ENCODE results near the gene MUTYH. TPM values are rescaled to one million over a fixed set of nuclear protein-coding genes. Genes with fewer than 3 reads are reported as not detected.
A peak's percentile ranks its signal among the peaks of the same experiment; 100 is the strongest.
"Not testable (repeated sequence)": the region's sequence is repeated elsewhere in the genome, so short reads cannot be mapped to it uniquely, and the experiment has no call there.

The MUTYH gene
- polyA plus RNA-seq, 1 donor from 2014 or later: 21.1 TPM

DNA sequence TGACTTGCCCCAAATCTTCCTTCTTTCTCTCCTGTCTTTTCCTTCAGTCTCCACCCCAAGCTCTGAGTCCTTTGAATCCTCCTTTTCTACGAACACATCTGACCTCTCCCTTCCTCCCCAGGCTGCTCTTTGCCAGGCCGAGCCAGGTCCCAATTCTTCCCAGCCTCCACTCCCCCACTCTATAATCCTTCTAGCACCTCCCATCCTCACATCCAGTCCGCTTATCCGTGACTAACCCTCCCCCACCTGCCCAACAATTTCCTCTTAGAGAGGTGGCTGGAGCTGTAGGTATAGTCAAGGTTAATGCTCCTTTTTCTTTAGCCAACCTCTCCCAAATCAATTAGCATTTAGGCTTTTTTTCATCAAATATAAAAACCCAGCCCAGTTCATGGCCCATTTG, 23.1 kb downstream of the MUTYH start:
- Mint-ChIP-seq H3K36me3 (no peaks in the 10 kb centered on the region), H3K9me3 (no peaks in the 10 kb centered on the region), H3K27ac (no peak overlapping the region), H3K27me3 (no peaks in the 10 kb centered on the region), H3K4me3 (no peak overlapping the region), H3K4me1 (peaks cover 0 to 6% (median 2%) of the 10 kb centered on the region in 3 donors)

DNA sequence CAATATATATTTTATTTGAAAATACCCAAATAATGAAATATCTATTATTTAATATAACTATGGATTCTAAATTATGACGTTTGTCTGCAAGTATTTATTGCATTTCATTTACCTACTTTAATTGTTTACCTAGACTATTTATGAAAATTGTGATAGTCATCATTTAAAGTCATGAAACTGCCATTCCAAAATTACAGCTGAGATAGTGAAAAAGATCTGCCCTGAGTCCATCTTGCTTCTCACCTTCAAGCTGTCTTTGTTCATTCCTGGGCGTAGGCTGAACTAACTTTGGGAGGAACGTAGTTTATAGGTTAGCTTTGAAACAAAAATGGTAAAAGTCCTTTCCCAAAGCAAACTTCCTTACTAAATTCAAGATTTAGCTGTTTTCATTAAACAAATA, 26.0 kb downstream of the MUTYH start:
- Mint-ChIP-seq H3K4me3 (no peak overlapping the region), H3K27ac (no peak overlapping the region), H3K27me3 (no peaks in the 10 kb centered on the region), H3K36me3 (no peaks in the 10 kb centered on the region), H3K9me3 (no peaks in the 10 kb centered on the region), H3K4me1 (no peaks in the 10 kb centered on the region)

DNA sequence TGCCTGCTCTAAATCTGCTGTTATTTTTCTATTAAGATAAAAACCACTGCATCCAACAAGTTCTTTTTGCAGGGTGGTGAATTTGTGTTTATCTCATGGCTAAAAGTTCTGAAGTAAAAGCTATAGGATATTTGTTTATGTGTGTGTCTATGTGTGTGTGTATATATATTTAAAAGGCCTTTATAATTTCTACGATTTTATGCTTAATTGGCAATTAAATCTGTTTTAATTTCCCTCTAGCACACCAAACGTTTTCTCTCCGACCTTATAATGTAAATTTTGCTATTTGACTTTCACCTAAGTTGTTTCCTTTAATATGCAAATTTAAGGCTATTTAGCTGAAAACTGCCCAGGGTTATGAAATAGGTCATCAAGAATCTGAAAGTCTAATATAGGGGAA, 33.3 kb downstream of the MUTYH start:
- H3K27ac Mint-ChIP-seq: peak overlapping the region in 2 of 3 donors; percentile 59 to 95
- peaks cover 21 to 32% (median 22%) of the 10 kb centered on the region in 3 donors for H3K4me1 Mint-ChIP-seq
- H3K27me3 Mint-ChIP-seq: no peaks in the 10 kb centered on the region
- no peaks in the 10 kb centered on the region for H3K9me3 Mint-ChIP-seq
- H3K4me3 Mint-ChIP-seq: peak overlapping the region in 3 of 4 donors; percentile 31 to 97 (median 77)
- H3K36me3 Mint-ChIP-seq: peaks cover 2% of the 10 kb centered on the region

DNA sequence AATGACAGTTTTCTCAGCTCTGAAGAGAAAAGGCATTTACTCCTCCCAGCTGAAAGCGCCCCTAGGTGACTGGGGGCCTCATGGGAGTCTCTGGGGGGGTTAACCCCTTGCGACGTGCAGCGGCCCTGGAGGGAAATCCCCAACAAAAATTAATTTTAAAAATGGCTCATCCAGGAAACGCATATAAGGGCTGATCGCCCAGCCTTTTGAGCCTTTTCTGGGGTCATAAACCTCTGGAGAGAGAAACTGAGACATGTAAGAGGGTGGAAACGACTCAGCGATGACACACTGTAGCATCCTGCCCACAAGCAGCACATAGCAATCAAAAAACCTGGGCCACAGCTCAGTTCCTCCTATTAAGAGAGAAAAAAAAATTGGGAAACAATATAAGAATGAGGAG, 33.9 kb downstream of the MUTYH start:
- Mint-ChIP-seq H3K9me3 (no peaks in the 10 kb centered on the region), H3K27me3 (no peaks in the 10 kb centered on the region), H3K27ac (peak overlapping the region; percentile 19 to 99 (median 95)), H3K4me1 (peaks cover 22 to 32% (median 25%) of the 10 kb centered on the region in 3 donors), H3K4me3 (peak overlapping the region; percentile 36 to 97 (median 72)), H3K36me3 (peaks cover 2% of the 10 kb centered on the region)

DNA sequence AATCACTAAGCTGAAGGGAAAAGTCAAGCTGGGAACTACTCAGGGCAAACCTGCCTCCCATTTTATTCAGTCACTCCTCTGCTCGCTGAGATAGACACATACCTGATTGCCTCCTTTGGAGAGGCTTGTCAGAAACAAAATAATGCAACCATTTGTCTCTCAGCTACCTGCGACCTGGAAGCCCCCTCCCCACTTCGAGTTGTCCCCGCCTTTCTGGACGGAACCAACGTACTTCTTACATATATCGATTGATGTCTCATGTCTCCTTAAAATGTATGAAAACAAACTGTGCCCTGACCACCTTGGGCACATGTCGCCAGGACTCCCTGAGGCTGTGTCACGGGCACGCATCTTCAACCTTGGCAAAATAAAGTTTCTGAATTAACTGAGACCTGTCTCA, 35.0 kb downstream of the MUTYH start:
- Mint-ChIP-seq H3K27me3 (no peaks in the 10 kb centered on the region), H3K4me1 (peaks cover 22 to 34% (median 25%) of the 10 kb centered on the region in 3 donors), H3K4me3 (peak overlapping the region; percentile 37 to 98 (median 94)), H3K9me3 (no peaks in the 10 kb centered on the region), H3K27ac (peak overlapping the region; percentile 95 to 99 (median 99)), H3K36me3 (peaks cover 2% of the 10 kb centered on the region)

DNA sequence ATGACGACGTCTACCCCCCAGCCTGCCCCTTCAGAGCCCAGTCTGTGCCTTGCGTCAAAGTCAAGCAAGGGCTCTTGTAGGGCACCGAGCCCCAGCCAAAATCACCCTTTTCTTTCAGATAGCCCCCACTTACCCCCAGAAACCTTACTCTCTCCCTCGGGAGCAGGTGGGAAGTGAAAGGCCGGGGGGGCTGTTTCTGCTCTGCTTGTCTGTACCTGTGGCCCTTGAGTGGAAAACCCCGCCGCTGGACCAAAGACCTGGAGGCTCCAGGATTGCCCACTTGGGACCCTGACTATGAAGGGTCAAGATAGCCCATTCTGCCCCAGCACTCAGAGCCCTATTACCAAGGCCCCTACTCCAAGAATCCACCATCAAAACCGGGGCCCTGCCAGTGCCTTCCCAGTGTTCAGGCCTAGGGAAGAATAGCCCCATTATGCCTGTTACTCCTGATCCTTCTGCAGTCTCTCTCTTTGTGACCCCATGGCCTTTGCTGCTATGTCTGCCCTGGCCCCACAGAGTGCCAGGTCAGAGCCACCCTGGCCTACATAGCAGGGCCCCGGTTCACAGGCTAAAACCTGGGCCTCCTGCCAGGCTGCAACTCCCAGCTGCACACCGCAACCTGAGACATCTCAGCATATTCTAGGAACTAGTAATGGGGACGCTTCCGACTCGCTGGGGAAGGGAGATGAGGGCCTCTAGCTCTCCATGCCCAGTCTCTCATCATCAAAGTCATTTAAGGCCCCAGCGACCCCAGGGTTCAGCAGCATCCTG, 35.7 kb downstream of the MUTYH start:
- H3K36me3 Mint-ChIP-seq: peaks cover 2% of the 10 kb centered on the region
- H3K9me3 Mint-ChIP-seq: no peaks in the 10 kb centered on the region
- no peaks in the 10 kb centered on the region for H3K27me3 Mint-ChIP-seq
- H3K4me3 Mint-ChIP-seq: peak overlapping the region; percentile 92 to 98 (median 96)
- H3K27ac Mint-ChIP-seq: peak overlapping the region; percentile 95 to 99 (median 99)
- H3K4me1 Mint-ChIP-seq: peaks cover 22 to 34% (median 25%) of the 10 kb centered on the region in 3 donors

DNA sequence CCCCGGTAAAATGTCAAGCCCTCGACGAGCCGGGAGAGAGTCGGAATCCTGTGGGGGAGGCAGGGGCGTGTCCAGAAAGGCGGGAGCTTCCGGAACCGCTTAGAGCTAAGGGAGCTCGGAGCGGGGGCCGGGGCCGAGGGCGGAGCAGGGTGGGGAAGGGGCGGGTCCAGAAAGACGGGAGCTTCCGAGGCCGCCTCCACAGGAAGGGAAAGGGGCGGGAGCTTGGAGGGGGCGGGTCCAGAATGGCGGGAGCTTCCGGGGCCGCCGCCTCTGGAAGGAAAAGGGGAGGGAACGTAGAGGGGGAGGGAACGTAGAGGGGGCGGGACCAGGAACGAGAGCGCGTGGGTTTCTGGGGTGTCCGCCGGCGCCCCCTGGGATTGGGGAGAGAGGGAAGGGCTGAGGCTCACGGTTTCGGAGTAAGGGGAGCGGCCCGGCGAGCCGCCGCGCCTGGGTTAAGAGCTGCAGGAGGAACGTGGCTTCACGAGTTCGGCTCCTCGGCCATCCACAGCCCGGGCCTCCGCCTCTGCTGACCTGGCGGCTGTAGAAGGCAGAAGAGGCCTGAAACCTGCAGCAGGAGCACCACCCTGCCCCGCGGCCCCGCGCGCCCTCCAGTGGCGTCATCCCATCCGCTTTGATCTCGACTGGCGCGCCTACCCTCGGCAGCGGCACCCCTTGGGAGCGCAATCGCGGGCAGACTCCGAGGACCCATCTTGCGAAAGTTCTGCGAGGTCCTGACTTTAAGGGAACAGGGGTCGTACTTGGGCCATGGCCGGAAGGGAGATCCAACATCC, 36.5 kb downstream of the MUTYH start:
- Mint-ChIP-seq H3K27ac (peak overlapping the region; percentile 95 to 99 (median 99)), H3K9me3 (no peaks in the 10 kb centered on the region), H3K27me3 (no peaks in the 10 kb centered on the region), H3K4me3 (peak overlapping the region; percentile 92 to 98 (median 96)), H3K36me3 (peaks cover 2% of the 10 kb centered on the region), H3K4me1 (peaks cover 22 to 34% (median 25%) of the 10 kb centered on the region in 3 donors)

DNA sequence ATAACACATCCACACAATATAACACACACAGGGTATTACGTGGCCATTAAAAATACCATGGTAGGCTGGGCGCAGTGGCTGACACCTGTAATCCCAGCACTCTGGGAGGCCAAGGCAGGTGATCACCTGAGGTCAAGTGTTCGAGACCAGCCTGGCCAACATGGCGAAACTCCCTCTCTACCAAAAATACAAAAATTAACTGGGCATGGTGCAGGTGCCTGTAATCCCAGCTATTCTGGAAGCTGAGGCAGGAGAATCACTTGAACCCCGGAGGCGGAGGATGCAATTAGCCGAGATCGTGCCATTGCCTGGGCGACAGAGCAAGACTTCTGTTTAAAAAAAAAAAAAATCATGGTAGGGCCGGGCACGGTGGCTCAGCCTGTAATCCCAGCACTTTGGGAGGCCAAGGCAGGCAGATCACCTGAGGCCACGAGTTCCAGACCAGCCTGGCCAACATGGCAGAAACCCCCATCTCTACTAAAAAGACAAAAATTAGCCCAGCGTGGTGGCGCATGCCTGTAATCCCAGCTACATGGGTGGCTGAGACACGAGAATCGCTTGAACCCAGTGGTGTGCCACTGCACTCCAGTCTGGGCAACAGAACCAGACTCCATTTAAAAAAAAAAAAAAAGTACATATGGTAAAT, 37.6 kb downstream of the MUTYH start:
- no peaks in the 10 kb centered on the region for H3K9me3 Mint-ChIP-seq
- H3K27ac Mint-ChIP-seq: peak overlapping the region in 2 of 3 donors; percentile 85 to 95
- no peaks in the 10 kb centered on the region for H3K27me3 Mint-ChIP-seq
- peaks cover 3% of the 10 kb centered on the region for H3K36me3 Mint-ChIP-seq
- peaks cover 22 to 34% (median 25%) of the 10 kb centered on the region in 3 donors for H3K4me1 Mint-ChIP-seq
- peak overlapping the region; percentile 36 to 97 (median 94) for H3K4me3 Mint-ChIP-seq

DNA sequence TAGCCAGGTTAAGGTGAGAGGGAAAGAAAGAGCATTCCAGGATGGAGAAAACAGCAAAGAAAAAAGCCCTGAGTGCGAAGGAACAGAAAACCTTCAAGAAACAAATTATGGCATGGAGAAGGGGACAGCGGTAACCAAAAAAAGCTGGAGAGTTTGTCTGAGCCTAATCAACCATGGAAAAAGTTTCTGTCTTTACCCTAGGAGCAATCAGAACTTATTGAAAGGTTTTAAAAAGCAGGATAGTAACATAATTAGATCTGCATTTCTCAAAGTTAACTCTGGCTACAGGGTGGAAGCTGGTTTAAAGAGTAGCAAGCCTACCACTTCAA, 39.6 kb downstream of the MUTYH start:
- Mint-ChIP-seq H3K9me3 (no peaks in the 10 kb centered on the region), H3K27me3 (no peaks in the 10 kb centered on the region), H3K27ac (peak overlapping the region in 2 of 3 donors; percentile 50 to 76), H3K36me3 (peaks cover 2% of the 10 kb centered on the region), H3K4me3 (peak overlapping the region in 1 of 4 donors; percentile 60), H3K4me1 (peaks cover 10 to 19% (median 13%) of the 10 kb centered on the region in 3 donors)

DNA sequence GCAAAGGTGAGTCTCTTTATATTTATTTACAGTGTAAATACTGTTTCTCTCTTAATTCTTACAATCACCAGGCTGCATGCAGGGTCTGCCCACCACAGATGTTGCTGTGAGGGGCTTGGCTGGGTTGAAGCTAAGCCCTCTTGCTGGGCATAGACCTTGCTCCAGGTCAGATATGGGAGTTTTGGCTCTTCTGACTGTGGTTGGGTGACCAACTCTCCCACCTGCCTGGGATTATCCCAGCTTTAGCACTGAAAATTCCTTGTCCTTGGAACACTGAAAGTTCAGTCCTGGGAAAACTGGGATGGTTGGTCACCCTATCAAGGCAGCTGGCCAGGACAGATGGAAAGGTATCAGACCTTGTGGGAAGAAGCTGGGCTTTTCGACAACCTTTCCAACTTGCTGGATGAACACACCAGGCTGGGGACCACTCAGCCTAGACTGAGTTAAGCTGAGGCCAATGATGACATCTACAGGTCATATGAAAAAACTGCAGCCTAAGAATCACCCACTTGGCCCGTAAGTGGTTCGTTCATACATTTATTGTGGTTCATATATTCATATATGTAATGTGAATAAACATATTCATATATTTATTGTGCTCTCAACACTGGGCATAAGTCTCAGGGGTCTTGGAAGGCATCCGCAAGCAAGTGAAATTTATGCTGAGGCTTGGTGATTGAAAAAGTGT, 40.1 kb downstream of the MUTYH start:
- peak overlapping the region in 1 of 4 donors; percentile 60 for H3K4me3 Mint-ChIP-seq
- H3K27ac Mint-ChIP-seq: peak overlapping the region in 2 of 3 donors; percentile 50 to 76

DNA sequence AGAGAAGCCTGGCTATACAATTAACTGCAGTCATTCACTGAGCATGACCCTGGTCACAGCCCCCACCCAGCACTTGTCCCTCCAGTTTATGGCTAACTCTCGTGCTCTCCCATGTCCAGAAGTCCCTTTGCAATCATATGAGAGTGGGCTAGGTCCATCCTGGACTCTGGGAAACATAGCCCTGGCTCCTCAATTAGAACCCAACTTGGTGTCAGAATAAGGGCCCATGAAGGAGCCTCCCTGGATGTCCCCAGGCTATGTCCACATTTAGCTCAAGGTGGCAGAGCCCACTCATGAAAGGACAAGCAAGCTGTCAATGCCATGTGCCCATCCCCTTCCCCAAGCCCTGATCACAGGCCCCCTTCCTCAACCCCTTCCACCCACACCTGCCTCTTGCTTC, 40.9 kb downstream of the MUTYH start:
- Mint-ChIP-seq H3K27ac (no peak overlapping the region), H3K4me3 (no peak overlapping the region), H3K36me3 (peaks cover 2% of the 10 kb centered on the region), H3K27me3 (no peaks in the 10 kb centered on the region), H3K4me1 (peaks cover 0 to 9% (median 9%) of the 10 kb centered on the region in 3 donors), H3K9me3 (no peaks in the 10 kb centered on the region)

More for the DNA sequence above, 40.1 kb downstream of the MUTYH start:
- Mint-ChIP-seq H3K4me1 (peaks cover 6 to 14% (median 13%) of the 10 kb centered on the region in 3 donors), H3K9me3 (no peaks in the 10 kb centered on the region), H3K27me3 (no peaks in the 10 kb centered on the region), H3K36me3 (peaks cover 2% of the 10 kb centered on the region)

DNA sequence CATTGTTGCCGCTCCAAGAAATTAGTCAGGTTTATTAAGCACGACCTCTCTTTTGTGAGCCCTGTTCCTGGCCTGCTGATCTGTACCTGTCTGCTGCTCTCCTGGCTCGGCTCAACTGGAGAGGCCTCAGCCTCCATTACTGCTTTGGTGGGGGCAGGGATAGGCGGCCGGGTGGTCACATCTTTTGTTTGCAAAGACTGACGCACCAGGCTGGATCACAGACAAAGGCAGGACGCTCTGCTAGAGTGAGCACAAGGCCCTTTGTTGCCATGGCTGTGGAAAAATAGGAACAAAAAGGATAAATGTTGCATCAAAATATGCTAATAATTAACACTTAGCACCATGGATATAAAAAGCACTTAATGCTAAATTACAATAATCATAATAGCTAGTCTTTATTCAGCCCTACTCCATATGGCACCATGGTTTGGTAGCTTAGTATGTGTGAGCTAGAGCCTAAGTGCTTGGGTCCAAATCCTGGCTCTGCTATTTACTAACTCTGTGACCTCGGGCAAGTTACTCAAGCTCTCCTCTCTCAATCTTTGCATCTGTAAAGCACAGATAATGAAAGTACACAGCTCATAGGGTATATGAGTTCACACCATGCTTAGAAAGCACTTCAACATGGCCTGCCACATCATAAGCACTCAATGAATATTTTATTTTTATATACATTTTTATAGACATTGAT, 42.4 kb downstream of the MUTYH start:
- Mint-ChIP-seq H3K4me3 (no peak overlapping the region), H3K36me3 (peaks cover 2% of the 10 kb centered on the region), H3K4me1 (peaks cover 0 to 9% (median 7%) of the 10 kb centered on the region in 3 donors), H3K27me3 (no peaks in the 10 kb centered on the region), H3K27ac (no peak overlapping the region), H3K9me3 (no peaks in the 10 kb centered on the region)

DNA sequence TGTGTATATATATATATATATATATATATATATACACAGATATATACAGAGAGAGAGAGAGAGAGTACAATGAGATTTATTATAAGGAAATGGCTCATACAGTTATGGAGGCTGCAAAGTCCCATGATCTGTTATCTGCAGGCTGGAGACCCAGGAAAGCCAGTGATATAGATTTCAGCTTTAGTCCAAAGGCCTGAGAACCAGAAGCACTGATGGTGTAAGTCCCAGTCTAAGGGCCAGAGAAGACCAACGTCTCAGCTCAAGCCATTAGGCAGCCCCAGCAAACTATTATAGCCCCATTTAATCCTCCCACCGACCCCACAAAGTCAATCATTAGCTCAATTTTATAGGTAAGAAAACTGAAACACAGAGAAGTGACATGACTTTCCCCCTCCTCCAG, 48.5 kb downstream of the MUTYH start:
- H3K36me3 Mint-ChIP-seq: peaks cover 1% of the 10 kb centered on the region
- H3K4me3 Mint-ChIP-seq: no peak overlapping the region
- no peaks in the 10 kb centered on the region for H3K9me3 Mint-ChIP-seq
- H3K27ac Mint-ChIP-seq: no peak overlapping the region
- no peaks in the 10 kb centered on the region for H3K27me3 Mint-ChIP-seq
- no peaks in the 10 kb centered on the region for H3K4me1 Mint-ChIP-seq

DNA sequence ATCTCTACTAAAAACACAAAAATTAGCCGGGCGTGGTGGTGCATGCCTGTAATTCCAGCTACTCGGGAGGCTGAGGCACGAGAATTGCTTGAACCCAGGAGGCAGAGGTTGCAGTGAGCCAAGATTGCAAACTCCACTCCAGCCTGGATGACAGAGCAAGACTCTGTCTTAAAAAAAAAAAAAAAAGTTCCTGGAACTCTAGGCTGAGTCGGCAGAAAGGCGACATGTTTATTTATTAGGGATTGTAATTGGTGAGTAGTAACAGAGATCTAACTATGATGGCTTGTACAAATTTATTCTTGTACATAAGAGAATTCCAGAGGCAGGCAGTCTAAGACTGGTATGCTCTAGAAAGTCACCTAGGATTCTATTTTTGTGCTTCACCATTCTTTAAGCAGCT, 49.2 kb downstream of the MUTYH start:
- not testable (repeated sequence) for H3K4me1 Mint-ChIP-seq, H3K27ac Mint-ChIP-seq, H3K9me3 Mint-ChIP-seq, H3K27me3 Mint-ChIP-seq, H3K36me3 Mint-ChIP-seq, H3K4me3 Mint-ChIP-seq
